ENCODE measurements around the gene WDR70.
"Not testable (repeated sequence)": the region's sequence is repeated elsewhere in the genome, so short reads cannot be mapped to it uniquely, and the experiment has no call there.

The WDR70 gene

GRCh38 chr5:37454402-37455055 is 75.4 kb downstream of the WDR70 start:
- not testable (repeated sequence) for DNase-seq (ENCODE audit: low read depth in 3 of 3)

GRCh38 chr5:37463191-37464051 is 84.3 kb downstream of the WDR70 start:
- not testable (repeated sequence) for DNase-seq (ENCODE audit: low read depth in 3 of 3)

- DNase-seq (ENCODE audit: low read depth in 3 of 3): not testable (repeated sequence)
These were observed 85.5 kb downstream of the WDR70 start for GRCh38 chr5:37464581-37464980.

- DNase-seq (ENCODE audit: low read depth in 3 of 3): not testable (repeated sequence)
These were observed 90.3 kb downstream of the WDR70 start for GRCh38 chr5:37469383-37469782.

GRCh38 chr5:37471666-37472197 is 92.6 kb downstream of the WDR70 start:
- DNase-seq (ENCODE audit: low read depth in 3 of 3): no peak

GRCh38 chr5:37477426-37477825 is 98.3 kb downstream of the WDR70 start:
- DNase-seq (ENCODE audit: low read depth in 3 of 3): no peak

- no peak for DNase-seq (ENCODE audit: low read depth in 3 of 3)
These were observed 99.2 kb downstream of the WDR70 start for GRCh38 chr5:37478121-37478894.

- not testable (repeated sequence) for DNase-seq (ENCODE audit: low read depth in 3 of 3)
These were observed 102.3 kb downstream of the WDR70 start for GRCh38 chr5:37481395-37481794.

- no peak for DNase-seq (ENCODE audit: low read depth in 3 of 3)
These were observed 111.1 kb downstream of the WDR70 start for GRCh38 chr5:37490120-37490810.

GRCh38 chr5:37490931-37491330 is 111.8 kb downstream of the WDR70 start:
- no peak for DNase-seq (ENCODE audit: low read depth in 3 of 3)

- DNase-seq (ENCODE audit: low read depth in 3 of 3): no peak
These were observed 113.8 kb downstream of the WDR70 start for GRCh38 chr5:37492778-37493555.

GRCh38 chr5:37494756-37495155 is 115.6 kb downstream of the WDR70 start:
- DNase-seq (ENCODE audit: low read depth in 3 of 3): no peak

GRCh38 chr5:37495210-37495609 is 116.1 kb downstream of the WDR70 start:
- no peak for DNase-seq (ENCODE audit: low read depth in 3 of 3)

GRCh38 chr5:37495668-37496347 is 116.7 kb downstream of the WDR70 start:
- no peak for DNase-seq (ENCODE audit: low read depth in 3 of 3)

GRCh38 chr5:37496902-37497445 is 117.9 kb downstream of the WDR70 start:
- no peak for DNase-seq (ENCODE audit: low read depth in 3 of 3)

- DNase-seq (ENCODE audit: low read depth in 3 of 3): no peak
These were observed 122.0 kb downstream of the WDR70 start for GRCh38 chr5:37501152-37501551.

- no peak for DNase-seq (ENCODE audit: low read depth in 3 of 3)
These were observed 127.1 kb downstream of the WDR70 start for GRCh38 chr5:37506241-37506640.

GRCh38 chr5:37506722-37507121 is 127.6 kb downstream of the WDR70 start:
- no peak for DNase-seq (ENCODE audit: low read depth in 3 of 3)

GRCh38 chr5:37511646-37512045 is 132.5 kb downstream of the WDR70 start:
- DNase-seq (ENCODE audit: low read depth in 3 of 3): no peak

GRCh38 chr5:37514946-37515345 is 135.8 kb downstream of the WDR70 start:
- no peak for DNase-seq (ENCODE audit: low read depth in 3 of 3)
